Suprapubic skin (tissue), 3 donors: ENCODE results near the gene GRIK5.

Experiments
- POLR2AphosphoS5 ChIP-seq, 3 donors: sonication (generic); formaldehyde crosslinking; IDR thresholded peaks; one replicate each; pipeline ENCODE4 v1.6.1; 2017; ENCODE audit warnings: antibody characterized with exemption in 3 of 3
- TF ChIP-seq, protein P1 (sequence below), 2 donors: fragments of 200-600 bp in 1 of 2; fragments of 450-650 bp in 1 of 2; sonication (generic) in 1 of 2; IDR thresholded peaks; one replicate each; pipeline ENCODE4 v1.5.1; 2016 to 2019; ENCODE audit warnings: antibody characterized with exemption in 2 of 2, mild to moderate bottlenecking in 1 of 2, moderate library complexity in 1 of 2

DNA sequence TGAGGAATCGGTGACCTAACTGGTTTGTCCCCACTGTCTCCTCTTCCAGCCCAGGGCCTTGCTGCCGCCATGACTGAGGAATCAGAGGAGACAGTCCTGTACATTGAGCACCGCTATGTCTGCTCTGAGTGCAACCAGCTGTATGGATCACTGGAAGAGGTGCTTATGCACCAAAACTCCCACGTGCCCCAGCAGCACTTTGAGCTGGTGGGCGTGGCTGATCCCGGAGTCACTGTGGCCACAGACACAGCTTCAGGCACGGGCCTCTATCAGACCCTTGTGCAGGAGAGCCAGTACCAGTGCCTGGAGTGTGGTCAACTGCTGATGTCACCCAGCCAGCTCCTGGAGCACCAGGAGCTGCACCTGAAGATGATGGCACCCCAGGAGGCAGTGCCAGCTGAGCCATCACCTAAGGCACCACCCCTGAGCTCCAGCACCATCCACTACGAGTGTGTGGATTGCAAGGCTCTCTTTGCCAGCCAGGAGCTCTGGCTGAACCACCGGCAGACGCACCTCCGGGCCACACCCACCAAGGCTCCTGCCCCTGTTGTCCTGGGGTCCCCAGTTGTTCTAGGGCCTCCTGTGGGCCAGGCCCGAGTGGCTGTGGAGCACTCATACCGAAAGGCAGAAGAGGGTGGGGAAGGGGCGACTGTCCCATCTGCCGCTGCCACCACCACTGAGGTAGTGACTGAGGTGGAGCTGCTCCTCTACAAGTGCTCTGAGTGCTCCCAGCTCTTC lies 8.7 kb upstream of the GRIK5 start:
- TF ChIP-seq, protein P1, sequence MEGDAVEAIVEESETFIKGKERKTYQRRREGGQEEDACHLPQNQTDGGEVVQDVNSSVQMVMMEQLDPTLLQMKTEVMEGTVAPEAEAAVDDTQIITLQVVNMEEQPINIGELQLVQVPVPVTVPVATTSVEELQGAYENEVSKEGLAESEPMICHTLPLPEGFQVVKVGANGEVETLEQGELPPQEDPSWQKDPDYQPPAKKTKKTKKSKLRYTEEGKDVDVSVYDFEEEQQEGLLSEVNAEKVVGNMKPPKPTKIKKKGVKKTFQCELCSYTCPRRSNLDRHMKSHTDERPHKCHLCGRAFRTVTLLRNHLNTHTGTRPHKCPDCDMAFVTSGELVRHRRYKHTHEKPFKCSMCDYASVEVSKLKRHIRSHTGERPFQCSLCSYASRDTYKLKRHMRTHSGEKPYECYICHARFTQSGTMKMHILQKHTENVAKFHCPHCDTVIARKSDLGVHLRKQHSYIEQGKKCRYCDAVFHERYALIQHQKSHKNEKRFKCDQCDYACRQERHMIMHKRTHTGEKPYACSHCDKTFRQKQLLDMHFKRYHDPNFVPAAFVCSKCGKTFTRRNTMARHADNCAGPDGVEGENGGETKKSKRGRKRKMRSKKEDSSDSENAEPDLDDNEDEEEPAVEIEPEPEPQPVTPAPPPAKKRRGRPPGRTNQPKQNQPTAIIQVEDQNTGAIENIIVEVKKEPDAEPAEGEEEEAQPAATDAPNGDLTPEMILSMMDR (IDR thresholded peaks at IDR 0.05), result no peak
- no peak for TF ChIP-seq POLR2AphosphoS5 (IDR thresholded peaks at IDR 0.05)
